GM18526 (cell line): ENCODE data around the gene BRWD1.

Source experiments
- POLR2A ChIP-seq: IDR thresholded peaks from 3 replicates; pipeline ENCODE4 v1.6.1; 2011; ENCODE audit not compliant: insufficient read length; ENCODE audit errors: extremely low read depth

BRWD1 gene

DNA sequence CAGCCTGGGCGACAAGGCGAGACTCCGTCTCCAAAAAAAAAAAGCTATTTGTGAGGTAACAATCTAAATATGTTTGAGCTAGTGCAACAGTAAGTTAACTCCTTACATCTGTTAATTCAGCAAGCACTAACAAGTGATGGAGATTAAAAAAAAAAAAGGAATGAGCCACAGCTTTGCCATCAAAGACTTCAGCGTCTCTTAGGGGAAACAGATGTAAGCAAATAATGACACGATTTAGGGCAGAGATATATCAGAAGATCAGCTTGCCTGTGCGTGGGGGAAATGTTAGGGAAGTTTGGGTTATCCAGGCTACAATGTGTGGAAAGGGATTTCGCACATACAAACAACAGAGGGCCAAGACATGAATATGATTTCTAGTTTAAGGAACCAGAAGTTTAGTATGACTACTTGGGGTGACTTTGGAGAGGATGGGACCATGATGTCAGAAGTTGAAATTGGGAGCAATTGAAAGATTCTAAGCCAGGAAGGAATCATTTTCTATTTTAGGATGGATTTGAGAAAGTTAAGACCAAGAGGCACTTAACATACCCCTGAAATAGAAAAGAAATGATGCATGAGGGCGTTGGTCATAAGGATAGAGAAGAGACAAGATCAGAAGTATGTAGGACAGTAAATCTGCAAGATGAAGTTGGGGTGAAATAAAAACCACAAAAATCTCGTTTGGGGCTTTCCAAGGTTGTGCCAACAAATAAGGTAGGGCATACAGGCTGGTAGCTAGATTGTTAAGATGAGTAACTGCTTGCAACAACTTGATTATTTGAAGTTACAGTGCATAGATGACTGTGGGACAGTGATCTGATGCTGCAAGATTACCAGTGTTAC is 2.4 kb upstream of the BRWD1 start:
- TF ChIP-seq POLR2A = no peak

DNA sequence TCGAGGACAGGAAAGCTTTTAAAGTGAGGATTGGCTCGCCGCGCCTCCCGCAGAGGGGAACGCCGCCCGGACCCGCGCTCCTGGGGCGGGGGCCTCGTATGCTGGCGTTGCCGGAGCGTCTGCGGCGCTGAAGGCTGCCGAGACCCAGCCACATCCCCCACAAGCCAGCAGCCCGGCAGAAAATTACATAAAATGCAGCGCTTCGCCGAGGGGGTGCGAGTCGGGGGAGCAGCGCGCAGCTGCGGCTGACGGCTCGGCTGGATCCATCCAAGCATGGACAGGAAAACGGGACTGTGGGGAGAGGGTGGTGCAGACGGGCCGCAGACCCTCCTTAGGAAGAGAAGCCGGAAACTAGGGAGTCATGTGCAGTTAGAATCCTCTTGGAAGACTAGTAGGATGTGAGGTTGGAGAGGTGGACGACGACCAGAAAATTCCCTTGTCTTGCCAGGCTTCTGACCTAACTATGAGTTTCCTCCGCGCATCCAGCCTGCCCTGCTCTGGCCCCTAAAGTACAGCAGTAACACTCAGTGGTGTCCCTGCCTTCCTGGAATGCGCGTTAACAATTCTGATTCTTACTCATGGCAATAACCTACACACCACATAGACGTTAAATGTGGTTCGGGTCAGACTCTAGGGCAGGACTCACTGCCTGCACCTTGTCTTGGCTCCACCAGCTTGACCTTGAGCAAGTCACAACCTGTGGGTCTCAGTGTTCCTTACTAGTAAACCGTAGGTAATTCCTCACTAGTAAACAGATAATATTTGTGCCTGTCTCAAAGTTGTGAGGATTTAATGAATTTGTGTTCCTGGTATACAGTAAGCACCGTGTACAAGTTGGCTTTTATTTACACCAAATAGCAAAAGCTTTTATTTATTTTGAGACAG is 953 bp upstream of the BRWD1 start:
- TF ChIP-seq POLR2A = no peak

DNA sequence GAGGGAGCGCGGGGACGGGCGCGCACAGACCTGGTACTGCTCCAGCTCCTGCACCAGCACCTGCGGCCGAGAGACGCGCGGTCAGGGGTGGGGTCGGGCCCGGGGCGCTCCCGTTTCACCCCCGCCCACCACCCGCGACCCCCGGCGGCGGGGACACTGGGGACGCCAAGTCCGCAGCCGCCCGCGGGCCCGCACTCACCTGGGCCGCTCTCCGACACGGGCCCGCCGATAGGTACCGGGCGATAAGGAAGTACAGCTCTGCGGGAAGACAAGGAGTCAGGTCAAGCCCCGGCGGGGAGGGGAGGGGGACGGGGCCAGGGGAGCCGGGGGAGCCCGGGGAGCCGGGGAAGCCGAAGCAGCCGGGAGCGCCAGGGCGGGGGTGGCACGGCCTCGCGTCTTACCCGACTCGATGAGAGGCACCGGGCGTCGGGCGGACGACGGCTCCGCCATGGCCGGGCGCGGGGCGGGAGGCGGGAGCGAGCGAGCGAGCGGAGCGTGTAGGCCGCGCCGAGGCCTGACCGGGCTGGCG is 326 bp downstream of the BRWD1 start:
- TF ChIP-seq POLR2A = no peak

DNA sequence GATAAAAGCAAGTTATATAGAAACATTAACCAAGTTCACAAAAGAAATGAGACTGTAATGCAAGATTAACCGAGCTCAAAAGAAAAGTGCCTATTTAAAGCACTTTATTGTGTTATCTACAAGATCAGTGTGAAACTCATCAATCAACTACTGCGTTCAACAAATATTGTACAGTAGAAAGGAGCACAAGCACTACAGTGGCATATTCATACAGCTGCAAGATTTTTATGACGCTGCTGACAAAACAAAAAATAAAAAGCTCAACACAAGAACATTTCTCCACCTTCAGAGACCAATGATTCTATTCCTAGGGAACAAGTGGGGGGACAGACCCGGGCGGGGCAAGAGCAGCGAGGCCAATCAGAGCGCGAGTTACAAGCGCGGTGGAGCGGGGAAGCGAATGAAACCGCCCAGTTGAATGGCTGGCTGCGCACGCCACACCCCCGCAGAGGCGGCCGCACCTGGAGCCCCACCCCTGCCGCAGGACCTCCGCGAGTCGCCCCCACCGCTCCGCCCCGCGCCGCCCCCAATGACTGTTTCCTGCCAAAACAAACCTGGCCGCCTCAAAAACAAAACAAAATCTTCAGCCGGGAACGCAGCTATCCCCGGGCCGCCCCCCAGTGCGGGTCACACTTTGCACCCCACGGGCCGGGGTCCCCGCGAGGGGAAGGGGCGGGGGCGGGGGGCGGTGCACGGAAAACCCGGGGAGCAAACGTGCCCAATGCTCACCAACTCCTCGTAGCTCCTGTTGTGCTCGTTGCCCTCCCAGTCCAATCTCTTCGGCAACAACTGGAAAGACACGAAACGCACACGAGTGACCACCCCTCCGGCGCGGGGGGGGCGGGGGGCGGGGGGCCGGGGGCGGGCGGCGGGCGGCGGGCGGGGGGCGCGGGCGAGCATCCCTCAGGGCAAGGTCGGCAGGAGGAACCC is 1.1 kb downstream of the BRWD1 start:
- TF ChIP-seq POLR2A = no peak

DNA sequence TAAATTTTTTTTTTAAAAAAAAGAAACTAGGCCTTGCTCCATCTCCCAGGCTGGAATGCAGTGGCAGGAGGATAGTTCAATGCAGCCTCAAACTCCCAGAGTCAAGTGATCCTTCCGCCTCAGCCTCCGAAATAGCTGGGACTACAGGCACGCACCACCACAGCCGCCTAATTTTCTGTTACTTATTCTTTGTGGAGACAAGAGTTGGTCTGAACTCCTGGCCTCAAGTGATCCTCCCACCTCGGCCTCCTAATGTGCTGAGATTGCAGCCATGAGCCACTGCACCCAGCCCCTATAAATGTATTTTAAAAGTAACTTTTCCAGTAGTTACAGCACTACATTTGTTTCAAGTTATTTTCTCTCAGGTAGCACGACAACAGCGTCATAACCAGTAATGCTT is 2.3 kb downstream of the BRWD1 start:
- no peak for TF ChIP-seq POLR2A

DNA sequence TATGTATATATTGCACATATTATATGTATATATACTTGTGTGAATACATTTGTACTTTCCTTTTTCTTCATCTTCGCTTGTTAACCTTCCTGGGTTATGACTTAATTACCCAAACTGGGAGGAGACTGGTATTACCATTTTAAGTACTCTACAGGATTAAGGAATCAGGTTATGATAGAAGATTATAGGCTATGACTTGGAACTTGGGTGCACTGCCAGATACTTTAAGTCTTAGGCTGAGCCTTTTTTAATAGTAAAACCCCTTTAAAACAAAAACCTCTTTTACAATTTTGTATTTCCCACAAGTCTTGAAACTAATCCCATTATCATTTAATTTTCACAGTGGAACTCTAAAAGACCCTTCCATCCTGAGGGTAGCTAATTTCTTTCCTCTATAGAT is 6.0 kb downstream of the BRWD1 start:
- TF ChIP-seq POLR2A = no peak

DNA sequence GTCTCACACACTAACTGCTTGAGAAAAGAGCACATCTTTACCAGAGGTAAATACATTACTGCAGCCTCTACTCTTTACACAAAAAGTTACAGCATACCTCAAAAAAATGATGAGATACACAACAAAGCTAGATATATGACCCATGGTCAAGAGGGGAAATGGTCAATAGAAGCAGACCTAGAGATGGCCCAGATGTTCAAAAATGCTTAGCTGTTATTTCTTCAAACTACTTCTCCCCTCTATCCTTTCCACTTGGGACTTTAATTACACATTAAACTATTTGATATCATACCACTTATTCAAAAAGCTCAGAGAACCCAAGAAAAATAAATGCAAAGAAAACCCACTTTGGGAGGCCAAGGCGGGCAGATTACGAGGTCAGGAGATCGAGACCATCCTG is 12.8 kb downstream of the BRWD1 start:
- TF ChIP-seq POLR2A = no peak

DNA sequence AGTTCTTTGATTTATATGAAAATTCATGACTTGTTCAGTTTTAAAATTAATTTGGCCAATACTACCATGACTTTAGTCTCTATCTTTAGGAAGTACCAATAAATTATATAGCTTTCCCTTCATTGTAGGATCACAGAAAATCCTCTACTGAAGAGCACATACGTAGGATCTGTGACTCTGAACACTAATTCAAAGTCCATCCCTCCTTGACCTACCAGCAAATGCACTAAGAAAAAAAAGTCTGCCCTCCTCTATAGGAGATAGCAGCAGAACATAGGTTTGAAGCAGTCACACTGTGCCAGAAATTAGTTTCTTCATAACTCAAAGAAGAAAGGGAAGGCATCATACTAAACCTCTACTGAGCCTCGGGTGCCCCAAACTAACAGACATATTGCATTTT is 16.5 kb downstream of the BRWD1 start:
- TF ChIP-seq POLR2A = no peak

DNA sequence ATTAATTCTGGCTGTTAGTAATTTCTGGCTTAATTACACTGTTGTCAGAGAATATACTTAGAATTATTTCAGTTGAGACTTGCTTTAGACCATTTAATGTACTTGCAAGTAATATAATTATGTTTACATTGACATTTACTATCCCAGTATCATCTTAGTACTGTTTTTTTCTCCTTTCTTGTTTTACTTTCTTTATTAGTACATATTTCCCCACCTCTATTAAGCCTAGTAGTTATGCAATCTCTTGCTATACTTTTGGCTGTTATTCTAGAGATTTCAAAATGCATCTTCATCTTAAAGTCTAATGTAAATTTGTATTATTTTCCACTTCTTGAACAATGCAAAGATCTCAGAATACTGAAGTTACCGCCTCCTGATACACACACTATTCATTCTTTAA is 24.4 kb downstream of the BRWD1 start:
- no peak for TF ChIP-seq POLR2A

DNA sequence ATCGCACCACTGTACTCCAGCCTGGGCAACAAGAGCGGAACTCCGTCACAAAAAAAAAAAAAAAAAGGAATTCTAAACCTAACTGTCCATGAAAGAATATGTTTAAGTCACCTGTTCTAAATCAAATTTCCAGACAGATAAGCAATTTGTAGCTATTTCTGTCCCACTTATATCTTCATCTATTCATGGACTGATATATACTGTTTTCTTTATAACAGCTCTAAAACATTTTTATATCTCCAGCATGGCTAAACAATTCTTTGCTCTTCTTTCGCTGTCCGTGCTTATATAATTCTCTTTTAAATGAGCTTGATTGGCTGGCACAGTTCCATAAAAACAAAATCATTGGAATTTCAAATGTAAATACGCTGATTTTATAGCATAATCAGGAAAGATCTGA is 30.5 kb downstream of the BRWD1 start:
- TF ChIP-seq POLR2A = no peak

DNA sequence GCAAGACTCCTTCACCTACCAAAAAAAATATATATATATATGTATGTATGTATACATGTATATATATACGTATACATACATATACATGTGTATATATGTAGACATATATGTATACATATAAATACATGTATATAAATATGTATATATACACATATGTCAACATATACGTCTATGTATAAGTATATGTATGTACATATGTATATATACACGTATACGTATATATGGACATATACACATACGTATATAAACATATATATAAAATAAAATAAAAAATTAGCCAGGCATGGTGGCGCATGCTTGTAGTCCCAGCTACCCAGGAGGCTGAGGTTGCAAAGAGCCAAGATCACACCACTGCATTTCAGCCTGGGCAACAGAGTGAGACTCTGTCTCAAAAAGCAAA is 31.6 kb downstream of the BRWD1 start:
- no peak for TF ChIP-seq POLR2A

DNA sequence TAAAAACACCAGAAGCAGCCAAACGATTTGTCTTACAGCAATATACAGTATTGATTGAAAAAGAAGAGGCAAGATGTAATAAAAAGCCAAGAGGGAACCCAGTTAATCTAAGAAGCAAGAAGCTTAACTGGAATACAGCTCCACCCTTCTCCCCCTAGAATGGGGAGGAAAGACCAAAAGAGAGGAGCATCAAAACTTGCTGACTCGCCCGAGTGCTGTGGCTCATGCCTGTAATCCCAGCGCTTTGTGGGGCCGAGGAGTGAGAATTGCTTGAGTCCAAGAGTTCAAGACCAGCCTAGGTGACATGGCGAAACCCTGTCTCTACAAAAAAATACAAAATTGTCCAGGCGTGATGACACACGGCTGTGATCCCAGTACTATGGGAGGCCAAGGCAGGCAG is 32.2 kb downstream of the BRWD1 start:
- no peak for TF ChIP-seq POLR2A

DNA sequence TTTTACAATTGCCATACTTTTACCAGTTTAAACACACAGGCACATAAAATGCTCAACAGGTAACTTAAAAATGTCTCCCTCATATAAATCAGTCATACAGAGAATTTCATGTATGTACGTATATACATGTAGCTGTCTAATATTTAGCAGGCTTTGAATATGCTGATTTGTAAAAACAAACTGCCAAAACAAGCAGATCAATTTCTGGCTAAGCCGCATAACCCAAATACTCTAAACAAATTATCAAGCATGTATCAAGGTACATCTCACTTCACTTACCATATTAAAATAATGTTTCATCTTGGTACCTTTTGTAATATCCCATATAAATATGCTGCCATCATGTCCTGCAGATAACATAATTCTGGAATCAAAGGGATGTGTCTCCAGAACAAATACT is 43.8 kb downstream of the BRWD1 start:
- no peak for TF ChIP-seq POLR2A

DNA sequence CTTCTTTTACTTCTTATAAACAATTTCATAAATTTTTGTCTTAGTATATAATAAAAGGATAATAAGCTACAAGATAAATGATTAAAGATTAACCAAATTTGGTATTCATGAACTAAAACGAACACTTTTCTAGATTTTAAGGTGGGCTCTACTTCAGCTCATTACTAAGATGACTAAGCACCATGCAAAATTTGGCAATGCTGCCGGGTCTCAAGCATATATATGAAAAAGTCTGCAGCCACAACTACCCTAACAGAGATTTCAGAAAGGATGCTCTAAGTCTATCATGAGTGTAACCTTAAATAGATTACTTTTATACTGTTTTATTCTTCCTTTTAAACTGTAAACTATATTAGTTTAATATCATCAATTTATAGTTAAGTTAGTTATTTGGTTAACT is 47.8 kb downstream of the BRWD1 start:
- TF ChIP-seq POLR2A = no peak

DNA sequence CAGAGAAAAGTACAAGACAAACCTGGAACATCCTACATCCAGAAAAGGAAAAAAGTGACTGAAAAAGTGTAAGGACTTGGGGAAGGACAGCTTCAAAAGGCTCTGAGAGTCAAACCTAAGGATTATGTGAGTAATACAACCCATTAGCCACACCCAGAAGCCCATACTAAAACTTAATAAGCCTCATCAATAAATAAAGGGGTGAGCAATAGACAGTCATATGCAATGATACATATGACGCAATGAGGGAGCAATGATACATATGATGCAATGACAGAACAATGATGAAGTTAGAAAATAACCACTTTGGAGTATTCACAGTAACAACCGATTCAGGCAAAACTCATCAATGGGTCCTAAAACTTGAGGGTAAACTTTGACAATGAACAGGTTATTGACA is 50.1 kb downstream of the BRWD1 start:
- no peak for TF ChIP-seq POLR2A
